Measurements from ENCODE around the gene ATG10. TPM values are rescaled to one million over a fixed set of nuclear protein-coding genes. Genes with fewer than 3 reads are reported as not detected.

The ATG10 gene
- total RNA-seq, 2 experiments from 2014 or later, result 9.3 to 13.3 TPM

DNA sequence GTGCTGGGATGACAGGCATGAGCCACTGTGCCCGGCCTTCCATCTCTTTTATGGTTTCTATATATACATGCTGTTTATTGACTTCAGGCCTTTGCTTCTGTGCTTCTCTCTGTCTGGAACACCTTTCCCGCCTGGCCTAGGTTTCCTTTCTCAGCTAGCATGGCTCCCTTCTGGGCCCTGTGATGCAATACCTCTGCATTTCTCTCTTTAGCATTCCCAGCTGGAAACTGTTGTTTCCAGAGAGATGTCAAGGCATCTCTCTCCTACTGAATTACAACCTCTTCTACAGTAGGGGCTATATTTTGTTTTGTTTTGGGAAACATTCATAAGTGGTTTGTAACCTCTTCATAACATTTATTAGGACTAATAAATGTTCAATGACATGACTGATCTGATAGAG, 249.2 kb downstream of the ATG10 start:
- H3K4me3 Mint-ChIP-seq, result no peak overlapping the region
- CTCF ChIA-PET, result no interaction called here
- peaks cover 22% of the 10 kb centered on the region for H3K4me1 Mint-ChIP-seq
- H3K36me3 Mint-ChIP-seq, result no peaks in the 10 kb centered on the region
- no peak overlapping the region for H3K27ac Mint-ChIP-seq
- ATAC-seq, result no peak
- no peaks in the 10 kb centered on the region for H3K9me3 Mint-ChIP-seq (ENCODE audit: low read depth)
- H3K27me3 Mint-ChIP-seq, result no peaks in the 10 kb centered on the region
- no peak for DNase-seq

DNA sequence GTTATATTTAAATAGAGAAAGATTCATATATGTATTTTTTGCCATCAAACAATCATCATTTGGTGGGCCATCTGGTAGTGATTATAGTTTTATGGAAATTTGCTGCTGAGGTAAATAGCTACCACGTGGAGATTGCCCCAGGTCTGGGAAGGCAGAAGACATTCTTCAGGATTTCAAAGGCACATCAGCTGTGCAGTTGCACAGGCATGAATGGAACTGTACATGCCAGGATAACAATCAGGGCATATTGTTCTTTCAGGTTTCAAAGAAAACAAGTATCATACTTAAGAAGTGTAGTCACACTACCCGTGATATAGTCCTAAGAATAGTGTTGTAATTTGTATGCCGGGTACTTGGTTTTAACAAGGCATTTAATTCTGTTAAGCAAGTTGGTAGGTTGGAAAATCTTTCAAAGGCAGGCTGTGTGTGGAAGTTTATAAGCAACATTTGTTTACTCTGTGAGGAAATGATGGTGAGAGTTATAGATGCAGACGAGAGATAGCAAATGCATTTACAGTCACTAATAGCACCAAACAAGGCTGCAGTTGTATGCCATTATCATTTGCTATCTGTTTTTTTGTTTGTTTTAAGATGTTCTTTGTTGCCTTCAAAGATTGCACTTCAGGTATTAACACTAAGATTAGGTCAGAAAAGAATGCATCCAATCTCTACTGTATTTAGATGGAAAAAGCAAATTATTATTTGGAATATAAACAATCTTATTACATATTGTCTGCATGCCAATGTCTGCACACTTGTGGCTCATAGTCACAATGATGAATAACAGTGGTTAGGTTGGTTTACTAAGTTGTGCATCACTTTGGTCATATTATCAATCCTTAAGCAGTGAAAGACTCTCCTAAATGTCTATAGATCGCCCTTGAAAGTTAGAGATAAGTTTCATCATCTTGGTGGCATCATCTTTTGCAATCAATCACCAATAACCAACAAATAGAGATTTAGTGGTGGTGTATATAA, 251.1 kb downstream of the ATG10 start:
- H3K36me3 Mint-ChIP-seq, result no peaks in the 10 kb centered on the region
- CTCF ChIA-PET, result no interaction called here

DNA sequence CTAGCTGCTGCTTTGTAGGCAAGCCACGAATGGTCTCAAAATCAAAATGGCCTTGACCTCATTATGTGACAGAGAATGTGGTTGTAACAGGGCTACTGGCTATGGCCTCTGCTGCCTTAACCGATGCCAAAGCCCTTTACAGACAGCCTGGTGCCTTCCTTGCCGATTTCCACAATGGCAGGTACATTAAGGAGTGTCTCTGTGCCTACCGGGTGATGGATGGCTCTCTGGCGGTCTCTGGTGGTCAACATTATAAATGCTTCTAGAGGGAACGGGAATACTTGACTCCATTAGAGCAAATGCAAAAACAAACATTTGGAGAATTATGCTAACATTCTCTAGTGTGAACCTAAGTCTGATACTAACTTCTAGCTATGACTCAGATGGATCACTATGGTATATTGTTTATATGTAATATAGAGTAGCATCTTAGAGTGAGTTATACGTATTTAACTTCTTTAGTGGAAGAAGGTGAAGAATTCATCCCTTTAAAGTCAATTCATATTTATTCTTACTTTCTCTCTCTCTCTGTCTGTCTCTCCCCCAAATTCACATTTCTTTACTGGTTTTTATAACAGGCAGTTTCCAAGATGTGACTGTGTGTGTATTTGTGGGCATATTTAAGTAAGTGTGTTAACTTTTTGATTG, 253.8 kb downstream of the ATG10 start:
- DNase-seq (peak; percentile 69), ATAC-seq (peak; percentile 76)
- Mint-ChIP-seq H3K36me3 (no peaks in the 10 kb centered on the region), H3K27ac (no peak overlapping the region), H3K4me3 (no peak overlapping the region), H3K9me3 (ENCODE audit: low read depth) (no peaks in the 10 kb centered on the region), H3K4me1 (peaks cover 18% of the 10 kb centered on the region), H3K27me3 (no peaks in the 10 kb centered on the region)
- CTCF ChIA-PET, result interaction anchor here (0.6 to 2.2 kb wide), 20 partner anchors 9 to 801 kb away, joined by 3 to 8 read pairs (median 4); no protein-coding TSS in a partner anchor

More for the DNA sequence above, 251.1 kb downstream of the ATG10 start:
- H3K4me3 Mint-ChIP-seq, result no peak overlapping the region
- ATAC-seq, result no peak
- no peak overlapping the region for H3K27ac Mint-ChIP-seq
- peaks cover 20% of the 10 kb centered on the region for H3K4me1 Mint-ChIP-seq
- no peaks in the 10 kb centered on the region for H3K9me3 Mint-ChIP-seq (ENCODE audit: low read depth)
- H3K27me3 Mint-ChIP-seq, result no peaks in the 10 kb centered on the region
- no peak for DNase-seq

DNA sequence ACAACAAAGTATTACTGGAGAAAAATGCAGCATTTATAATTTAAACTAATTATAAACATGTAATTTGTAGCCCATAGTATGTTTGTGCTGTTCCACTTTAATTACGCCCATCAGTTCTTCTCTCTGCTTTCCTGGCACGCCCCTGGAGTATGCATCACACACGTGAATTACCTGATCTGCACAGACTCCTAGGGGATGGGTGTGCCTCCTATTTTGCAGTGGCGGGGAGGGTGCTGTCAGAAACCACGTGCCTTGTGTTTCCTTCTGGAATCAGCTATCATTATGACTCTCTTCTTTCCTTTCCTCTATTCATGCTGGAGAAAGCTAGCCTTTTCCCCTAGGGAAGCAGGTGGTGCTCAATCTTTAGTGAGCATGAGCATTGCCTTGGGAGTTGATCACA, 263.1 kb downstream of the ATG10 start:
- no peaks in the 10 kb centered on the region for H3K4me1 Mint-ChIP-seq
- no peak overlapping the region for H3K27ac Mint-ChIP-seq
- H3K9me3 Mint-ChIP-seq (ENCODE audit: low read depth), result no peaks in the 10 kb centered on the region
- DNase-seq, result no peak
- H3K27me3 Mint-ChIP-seq, result no peaks in the 10 kb centered on the region
- ATAC-seq, result no peak
- H3K4me3 Mint-ChIP-seq, result no peak overlapping the region
- no peaks in the 10 kb centered on the region for H3K36me3 Mint-ChIP-seq
- CTCF ChIA-PET, result interaction anchor here (1.6 kb wide), 1 partner anchor 9 kb away, joined by 6 read pairs; no protein-coding TSS in a partner anchor

DNA sequence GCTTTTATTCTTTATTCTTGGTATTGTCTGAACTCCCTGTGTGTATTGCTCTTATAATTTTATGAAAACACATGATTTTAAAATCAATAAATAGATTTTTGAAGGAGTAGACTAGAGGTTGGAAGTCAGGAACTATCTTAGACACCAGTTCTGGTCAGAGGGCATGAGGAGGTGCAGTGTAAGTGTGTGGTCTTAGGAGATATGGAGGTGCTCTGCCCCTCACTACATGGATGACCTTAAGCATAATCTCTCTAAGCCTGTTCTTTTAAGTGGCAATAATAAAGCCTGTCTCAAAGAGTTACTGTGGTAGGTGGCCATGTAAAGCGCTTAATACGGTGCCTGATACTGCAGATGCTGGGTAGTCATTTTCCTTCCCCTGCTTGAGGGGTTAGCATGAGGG, 272.3 kb downstream of the ATG10 start:
- CTCF ChIA-PET, result no interaction called here
- no peak overlapping the region for H3K4me3 Mint-ChIP-seq
- ATAC-seq, result no peak
- DNase-seq, result no peak
- no peaks in the 10 kb centered on the region for H3K4me1 Mint-ChIP-seq
- peaks cover 7% of the 10 kb centered on the region for H3K9me3 Mint-ChIP-seq (ENCODE audit: low read depth)
- H3K27me3 Mint-ChIP-seq, result no peaks in the 10 kb centered on the region
- H3K27ac Mint-ChIP-seq, result no peak overlapping the region
- peaks cover 14% of the 10 kb centered on the region for H3K36me3 Mint-ChIP-seq

DNA sequence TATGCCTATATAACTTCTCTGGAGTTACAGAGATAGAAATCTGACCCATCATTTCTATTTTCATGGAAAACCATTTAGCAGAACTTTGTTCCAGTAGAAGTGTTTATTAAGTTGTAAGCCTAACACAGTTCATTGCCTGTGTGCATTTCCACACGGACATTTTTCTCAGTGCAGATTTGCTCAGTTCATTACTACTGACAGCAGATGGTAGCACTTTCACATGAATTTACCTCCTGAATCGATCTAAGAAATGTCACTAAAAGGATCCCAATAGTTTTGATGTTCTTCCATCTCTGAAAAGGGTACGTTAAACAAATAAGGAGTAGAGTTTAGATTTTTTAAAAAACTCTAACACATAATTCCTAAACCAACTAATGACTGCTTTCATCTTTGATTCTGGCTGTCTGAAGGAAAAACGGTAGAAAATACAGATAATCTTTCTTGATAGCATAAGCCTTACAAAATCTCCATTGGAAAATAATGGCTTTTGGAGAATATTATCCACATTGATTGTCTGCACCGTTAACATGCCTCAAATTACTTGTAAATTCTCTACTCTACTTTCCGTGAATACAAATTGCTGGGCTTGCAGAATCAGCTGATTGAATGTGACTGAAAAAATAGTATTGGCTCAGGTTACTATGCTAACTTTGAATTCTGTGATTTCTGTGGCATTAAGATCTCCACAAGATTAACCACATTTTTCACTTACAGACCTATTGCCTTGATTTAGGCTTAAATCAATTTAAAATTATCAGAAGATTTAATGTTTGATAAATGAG, 273.2 kb downstream of the ATG10 start:
- peaks cover 7% of the 10 kb centered on the region for H3K9me3 Mint-ChIP-seq (ENCODE audit: low read depth)
- DNase-seq (no peak), ATAC-seq (no peak)
- no peaks in the 10 kb centered on the region for H3K4me1 Mint-ChIP-seq
- CTCF ChIA-PET, result no interaction called here
- peaks cover 14% of the 10 kb centered on the region for H3K36me3 Mint-ChIP-seq
- H3K4me3 Mint-ChIP-seq, result no peak overlapping the region
- H3K27ac Mint-ChIP-seq, result no peak overlapping the region
- H3K27me3 Mint-ChIP-seq, result no peaks in the 10 kb centered on the region

DNA sequence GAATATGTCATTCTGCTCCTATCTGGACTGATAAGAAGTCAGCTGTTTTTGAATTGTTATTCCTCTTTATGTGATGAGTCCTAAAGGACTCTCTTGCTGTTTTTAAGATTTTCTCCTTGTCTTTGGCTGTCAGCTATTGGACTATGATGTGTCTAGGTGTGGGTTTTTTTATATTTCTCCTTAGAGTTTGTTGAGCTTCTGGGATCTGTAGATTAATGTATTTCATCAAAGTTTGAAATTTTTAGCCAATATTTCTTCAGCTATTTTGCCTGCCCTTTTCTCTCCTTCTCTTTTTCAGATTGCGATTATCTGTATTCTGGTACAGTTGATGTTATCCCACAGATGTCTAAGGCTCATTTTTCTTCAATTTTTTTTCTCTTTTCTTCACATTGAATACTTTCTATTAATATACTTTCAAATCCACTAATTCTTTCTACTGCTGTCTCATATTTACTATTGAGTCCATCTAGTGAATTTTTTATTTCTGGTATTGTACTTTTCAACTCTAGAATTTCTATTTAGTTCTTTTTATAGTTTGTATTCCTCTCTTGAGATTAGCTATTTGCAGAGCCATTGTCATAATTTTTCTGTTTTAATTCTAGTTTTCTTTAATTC, 275.2 kb downstream of the ATG10 start:
- Mint-ChIP-seq H3K27ac (no peak overlapping the region), H3K27me3 (no peaks in the 10 kb centered on the region), H3K4me1 (no peaks in the 10 kb centered on the region), H3K9me3 (ENCODE audit: low read depth) (peaks cover 7% of the 10 kb centered on the region), H3K4me3 (no peak overlapping the region), H3K36me3 (peaks cover 15% of the 10 kb centered on the region)
- ATAC-seq (no peak), DNase-seq (no peak)
- CTCF ChIA-PET, result interaction anchor here (1.1 kb wide), 1 partner anchor 22 kb away, joined by 5 read pairs; no protein-coding TSS in a partner anchor

DNA sequence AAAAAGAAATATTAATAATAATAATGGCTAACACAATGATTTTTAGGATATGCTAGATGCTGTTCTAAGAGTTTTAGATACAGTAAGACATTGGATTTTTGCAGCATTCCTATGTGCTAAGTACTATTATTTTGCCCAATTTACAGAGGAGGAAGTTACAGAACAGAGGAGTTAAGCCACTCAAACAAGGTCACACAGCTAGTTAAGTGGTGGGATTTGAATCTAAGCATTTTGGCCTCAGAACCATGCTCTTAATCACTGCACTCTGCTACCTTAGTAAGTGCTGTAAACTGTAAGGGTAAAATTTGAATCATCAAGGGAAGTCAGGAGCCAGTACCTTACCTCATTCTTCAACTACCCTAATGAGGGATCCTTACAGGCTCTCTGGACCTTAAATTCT, 280.9 kb downstream of the ATG10 start:
- ATAC-seq (no peak), DNase-seq (no peak)
- peaks cover 4% of the 10 kb centered on the region for H3K4me1 Mint-ChIP-seq
- CTCF ChIA-PET, result no interaction called here
- no peak overlapping the region for H3K4me3 Mint-ChIP-seq
- H3K36me3 Mint-ChIP-seq, result peaks cover 9% of the 10 kb centered on the region
- no peak overlapping the region for H3K27ac Mint-ChIP-seq
- H3K27me3 Mint-ChIP-seq, result no peaks in the 10 kb centered on the region
- peaks cover 2% of the 10 kb centered on the region for H3K9me3 Mint-ChIP-seq (ENCODE audit: low read depth)

DNA sequence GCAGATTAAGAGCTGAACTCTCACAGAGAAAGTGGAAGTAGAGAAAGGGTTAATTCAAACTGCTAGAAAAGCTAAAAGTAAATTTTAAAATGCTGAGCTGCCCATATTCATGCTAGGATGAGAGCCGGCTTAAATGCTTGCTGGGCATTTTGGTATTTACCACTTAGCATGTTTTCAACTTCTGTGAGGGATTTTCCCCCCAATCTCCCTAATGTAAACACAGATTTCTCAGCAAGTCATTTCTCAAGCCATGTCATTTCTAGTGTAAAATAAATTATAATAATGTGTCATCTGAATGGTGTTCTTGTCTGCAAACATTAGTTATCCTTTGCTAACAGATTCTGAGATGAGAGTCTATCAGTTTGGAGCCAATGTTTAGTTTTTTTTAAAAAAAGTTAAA, 284.0 kb downstream of the ATG10 start:
- H3K27ac Mint-ChIP-seq, result no peak overlapping the region
- peaks cover 2% of the 10 kb centered on the region for H3K36me3 Mint-ChIP-seq
- CTCF ChIA-PET, result no interaction called here
- ATAC-seq (no peak), DNase-seq (no peak)
- peaks cover 4% of the 10 kb centered on the region for H3K4me1 Mint-ChIP-seq
- H3K27me3 Mint-ChIP-seq, result no peaks in the 10 kb centered on the region
- no peaks in the 10 kb centered on the region for H3K9me3 Mint-ChIP-seq (ENCODE audit: low read depth)
- no peak overlapping the region for H3K4me3 Mint-ChIP-seq

DNA sequence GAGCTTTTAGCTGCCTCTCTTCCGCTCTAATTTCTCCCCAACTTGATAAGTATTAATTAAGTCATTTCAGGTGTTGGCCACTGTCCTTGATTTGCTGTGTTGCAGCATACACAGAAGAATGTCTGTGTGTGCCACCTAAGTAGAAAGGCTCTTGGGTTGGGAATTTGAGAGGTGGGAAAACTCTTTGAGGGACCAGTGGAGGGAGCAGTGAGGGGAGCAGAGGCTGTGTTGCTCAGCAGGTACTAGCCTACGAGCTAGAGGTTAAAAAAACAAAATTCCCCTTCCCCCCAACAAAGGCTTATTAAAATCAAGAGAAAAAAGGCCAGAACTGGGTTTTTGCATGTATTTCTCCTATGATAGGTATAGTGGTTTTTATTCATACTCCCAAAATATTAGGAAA, 285.4 kb downstream of the ATG10 start:
- ATAC-seq (no peak), DNase-seq (no peak)
- CTCF ChIA-PET, result interaction anchor here (0.6 to 1.5 kb wide), 4 partner anchors 13 to 35 kb away, joined by 3 to 4 read pairs (median 3); no protein-coding TSS in a partner anchor
- H3K27ac Mint-ChIP-seq, result no peak overlapping the region
- peaks cover 2% of the 10 kb centered on the region for H3K36me3 Mint-ChIP-seq
- no peak overlapping the region for H3K4me3 Mint-ChIP-seq
- no peaks in the 10 kb centered on the region for H3K9me3 Mint-ChIP-seq (ENCODE audit: low read depth)
- H3K27me3 Mint-ChIP-seq, result no peaks in the 10 kb centered on the region
- peaks cover 4% of the 10 kb centered on the region for H3K4me1 Mint-ChIP-seq

DNA sequence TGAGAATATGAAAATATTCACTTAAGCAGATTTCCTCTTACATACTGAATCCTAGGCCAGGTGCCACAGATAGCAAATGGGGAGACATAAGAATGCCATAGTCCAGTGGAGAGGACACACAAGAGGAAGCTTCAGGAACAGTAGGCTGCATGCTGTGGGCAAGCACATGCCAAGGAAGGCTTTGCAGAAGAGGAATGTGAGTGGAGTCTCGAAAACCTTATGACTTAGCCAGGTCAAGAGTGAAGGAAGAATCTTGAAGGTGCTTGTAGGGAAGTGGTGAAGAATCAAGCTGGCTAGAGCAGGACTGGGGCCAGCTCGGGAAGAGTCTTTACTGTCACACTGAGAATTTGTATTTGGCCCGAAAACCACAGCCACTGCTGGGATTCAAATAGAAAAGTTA, 285.9 kb downstream of the ATG10 start:
- no peaks in the 10 kb centered on the region for H3K9me3 Mint-ChIP-seq (ENCODE audit: low read depth)
- DNase-seq (no peak), ATAC-seq (no peak)
- no peak overlapping the region for H3K27ac Mint-ChIP-seq
- peaks cover 4% of the 10 kb centered on the region for H3K4me1 Mint-ChIP-seq
- H3K36me3 Mint-ChIP-seq, result peaks cover 2% of the 10 kb centered on the region
- no peak overlapping the region for H3K4me3 Mint-ChIP-seq
- CTCF ChIA-PET, result interaction anchor here (1.1 to 1.7 kb wide), 4 partner anchors 10 to 34 kb away, joined by 3 to 4 read pairs (median 3); no protein-coding TSS in a partner anchor
- H3K27me3 Mint-ChIP-seq, result no peaks in the 10 kb centered on the region

DNA sequence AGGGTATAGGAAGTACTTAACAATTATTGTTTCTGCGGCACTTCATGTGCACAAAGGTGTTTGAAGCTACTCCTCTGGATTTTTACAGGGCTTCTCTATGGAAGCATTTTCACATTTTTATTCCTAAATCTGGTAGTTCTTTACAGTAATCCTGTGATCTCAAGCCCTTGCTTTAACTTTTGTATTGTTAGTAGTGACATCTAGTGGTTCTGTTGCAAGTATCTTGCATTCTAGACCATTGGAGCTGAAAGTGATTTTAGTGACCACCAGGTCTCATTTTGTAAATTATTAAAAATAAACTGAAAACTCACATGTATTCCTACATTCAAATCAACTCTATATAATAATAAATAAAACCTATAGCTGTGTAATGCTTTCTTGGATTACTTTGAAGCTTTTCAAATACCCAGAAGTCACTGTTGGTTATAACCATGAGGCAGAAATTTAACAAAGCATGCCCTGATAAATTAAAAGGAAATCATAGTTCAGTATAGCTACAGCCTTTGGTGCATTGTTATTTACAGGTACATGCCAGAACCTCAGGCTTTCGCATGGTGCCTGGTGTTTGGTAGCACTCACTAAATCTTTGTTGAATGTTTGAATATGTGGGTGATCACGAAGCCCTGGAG, 287.5 kb downstream of the ATG10 start:
- peaks cover 1% of the 10 kb centered on the region for H3K36me3 Mint-ChIP-seq
- no peak overlapping the region for H3K27ac Mint-ChIP-seq
- no peak overlapping the region for H3K4me3 Mint-ChIP-seq
- DNase-seq (no peak), ATAC-seq (no peak)
- H3K27me3 Mint-ChIP-seq, result no peaks in the 10 kb centered on the region
- CTCF ChIA-PET, result interaction anchor here (0.8 to 1.7 kb wide), 3 partner anchors 9 to 27 kb away, joined by 3 to 4 read pairs (median 3); no protein-coding TSS in a partner anchor
- peaks cover 4% of the 10 kb centered on the region for H3K4me1 Mint-ChIP-seq
- H3K9me3 Mint-ChIP-seq (ENCODE audit: low read depth), result no peaks in the 10 kb centered on the region
